NCI-H460 (cell line): ENCODE measurements around the gene OCSTAMP. TPM values are rescaled to one million over a fixed set of nuclear protein-coding genes. Genes with fewer than 3 reads are reported as not detected.

Experiments used
- DNase-seq: peaks from one replicate; pipeline ENCODE4 v3.0.0-alpha.2; 2016; ENCODE audit warnings: low read depth; ENCODE audit errors: extremely low read depth
- polyA plus RNA-seq: library from polyadenylated mRNA; depleted of rRNA; stranded (reverse); fragments of >200 nt; gene quantifications from 2 replicates; pipeline ENCODE4 v1.2.3, GENCODE V29; 2014; cell fraction: nucleus; rRNA removed
- total RNA-seq: library from RNA; depleted of rRNA; stranded (reverse); fragments of >200 nt; shearing (Covaris generic); gene quantifications from 2 replicates; pipeline ENCODE4 v1.2.3, GENCODE V29; 2014; rRNA removed

OCSTAMP gene
- not detected in 2 replicates for total RNA-seq
- not detected in 2 replicates for polyA plus RNA-seq

- no peak for DNase-seq
Observed at GRCh38 chr20:46550461-46550860, at the start of gene OCSTAMP. OCSTAMP (minus strand) TSS chr20:46550654; CDS start chr20:46550560, 94 bp downstream.

- no peak for DNase-seq
Observed at GRCh38 chr20:46599227-46599987, 49.0 kb upstream of the OCSTAMP start.

GRCh38 chr20:46595933-46596332 lies 45.5 kb upstream of the OCSTAMP start:
- DNase-seq, result no peak

GRCh38 chr20:46594725-46595124 lies 44.3 kb upstream of the OCSTAMP start:
- no peak for DNase-seq

- DNase-seq, result no peak
Observed at GRCh38 chr20:46592580-46593362, 42.3 kb upstream of the OCSTAMP start.

GRCh38 chr20:46590443-46590842 lies 40.0 kb upstream of the OCSTAMP start:
- DNase-seq, result no peak

GRCh38 chr20:46588532-46589511 lies 38.4 kb upstream of the OCSTAMP start:
- no peak for DNase-seq

- no peak for DNase-seq
Observed at GRCh38 chr20:46587986-46588385, 37.5 kb upstream of the OCSTAMP start.

GRCh38 chr20:46586724-46587123 lies 36.3 kb upstream of the OCSTAMP start:
- DNase-seq, result no peak

- DNase-seq, result no peak
Observed at GRCh38 chr20:46584508-46584907, 34.1 kb upstream of the OCSTAMP start.

GRCh38 chr20:46583411-46584214 lies 33.2 kb upstream of the OCSTAMP start:
- no peak for DNase-seq

- no peak for DNase-seq
Observed at GRCh38 chr20:46582648-46583047, 32.2 kb upstream of the OCSTAMP start.

- DNase-seq, result no peak
Observed at GRCh38 chr20:46581391-46581790, 30.9 kb upstream of the OCSTAMP start.

GRCh38 chr20:46580613-46581205 lies 30.3 kb upstream of the OCSTAMP start:
- DNase-seq, result no peak

- no peak for DNase-seq
Observed at GRCh38 chr20:46578745-46579144, 28.3 kb upstream of the OCSTAMP start.

GRCh38 chr20:46576774-46577395 lies 26.4 kb upstream of the OCSTAMP start:
- DNase-seq, result no peak

- DNase-seq, result no peak
Observed at GRCh38 chr20:46575937-46576461, 25.5 kb upstream of the OCSTAMP start.

- DNase-seq, result no peak
Observed at GRCh38 chr20:46575394-46575793, 24.9 kb upstream of the OCSTAMP start.
